CD4-positive, alpha-beta T cell treated with Interferon gamma for 1 hour (primary cell): Measurements from ENCODE around the gene NCBP3.

Experiments
- DNase-seq: peaks from one replicate; pipeline ENCODE4 v3.0.0-alpha.2; 2020

The NCBP3 gene, protein sequence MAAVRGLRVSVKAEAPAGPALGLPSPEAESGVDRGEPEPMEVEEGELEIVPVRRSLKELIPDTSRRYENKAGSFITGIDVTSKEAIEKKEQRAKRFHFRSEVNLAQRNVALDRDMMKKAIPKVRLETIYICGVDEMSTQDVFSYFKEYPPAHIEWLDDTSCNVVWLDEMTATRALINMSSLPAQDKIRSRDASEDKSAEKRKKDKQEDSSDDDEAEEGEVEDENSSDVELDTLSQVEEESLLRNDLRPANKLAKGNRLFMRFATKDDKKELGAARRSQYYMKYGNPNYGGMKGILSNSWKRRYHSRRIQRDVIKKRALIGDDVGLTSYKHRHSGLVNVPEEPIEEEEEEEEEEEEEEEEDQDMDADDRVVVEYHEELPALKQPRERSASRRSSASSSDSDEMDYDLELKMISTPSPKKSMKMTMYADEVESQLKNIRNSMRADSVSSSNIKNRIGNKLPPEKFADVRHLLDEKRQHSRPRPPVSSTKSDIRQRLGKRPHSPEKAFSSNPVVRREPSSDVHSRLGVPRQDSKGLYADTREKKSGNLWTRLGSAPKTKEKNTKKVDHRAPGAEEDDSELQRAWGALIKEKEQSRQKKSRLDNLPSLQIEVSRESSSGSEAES

DNA sequence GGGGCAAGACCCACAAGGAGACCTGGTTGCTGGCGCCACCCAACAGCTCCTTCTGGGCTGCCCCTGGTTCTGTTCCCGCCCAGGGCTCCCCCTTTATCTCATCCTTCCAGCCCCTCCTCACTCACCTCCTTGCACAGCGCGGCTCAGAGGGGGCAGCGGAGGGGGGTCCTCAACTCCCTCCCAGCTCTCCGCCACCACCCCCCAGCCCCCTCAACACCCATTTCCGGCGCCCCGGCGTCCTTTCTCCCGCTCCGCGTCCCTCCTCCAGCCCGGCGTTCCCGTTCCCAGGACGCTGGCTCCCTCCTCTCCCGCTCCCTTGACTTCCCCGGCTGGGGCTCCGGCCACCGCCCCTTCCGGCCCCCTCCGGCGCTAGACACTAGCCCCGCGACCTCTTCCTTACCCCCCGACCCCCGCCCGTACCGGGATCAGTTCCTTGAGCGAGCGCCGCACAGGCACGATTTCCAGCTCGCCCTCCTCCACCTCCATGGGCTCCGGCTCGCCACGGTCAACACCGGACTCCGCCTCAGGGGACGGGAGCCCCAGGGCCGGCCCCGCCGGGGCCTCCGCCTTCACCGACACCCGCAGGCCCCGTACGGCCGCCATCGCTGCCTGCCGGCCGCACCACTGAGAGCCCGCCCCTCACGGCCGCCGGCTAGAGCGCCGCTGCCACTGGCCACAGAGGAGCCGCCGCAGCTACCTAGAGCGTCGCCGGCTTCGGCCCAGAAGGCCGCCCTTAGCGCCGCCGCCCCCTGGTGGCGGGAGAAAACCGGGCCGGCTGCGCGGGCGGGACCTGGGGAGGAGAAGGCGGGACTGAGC, at the start of gene NCBP3:
TSS of gene NCBP3 (minus strand) at position 626 of the 816 bp plus-strand sequence. CDS start at position 603, 23 bp downstream.
- DNase-seq: peak; percentile 88

DNA sequence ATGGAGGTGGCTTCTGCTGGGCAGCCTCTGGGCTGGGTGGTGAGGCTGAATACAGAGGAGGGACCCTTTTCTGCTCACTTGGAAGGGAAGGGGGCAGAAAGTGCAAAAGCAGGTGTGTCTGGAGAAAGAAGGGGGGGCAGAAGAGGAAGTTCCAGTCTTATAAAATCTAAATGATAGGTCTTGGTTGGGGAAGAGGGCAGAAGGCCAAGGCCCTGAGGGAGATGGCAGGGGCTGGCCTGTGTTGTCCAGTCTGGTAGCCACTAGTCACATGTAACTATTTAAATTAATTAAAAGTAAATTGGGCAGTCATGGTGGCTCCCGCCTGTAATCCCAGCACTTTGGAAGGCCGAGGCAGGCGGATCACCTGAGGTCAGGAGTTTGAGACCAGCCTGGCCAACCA, 49.3 kb upstream of the NCBP3 start:
- no peak for DNase-seq

DNA sequence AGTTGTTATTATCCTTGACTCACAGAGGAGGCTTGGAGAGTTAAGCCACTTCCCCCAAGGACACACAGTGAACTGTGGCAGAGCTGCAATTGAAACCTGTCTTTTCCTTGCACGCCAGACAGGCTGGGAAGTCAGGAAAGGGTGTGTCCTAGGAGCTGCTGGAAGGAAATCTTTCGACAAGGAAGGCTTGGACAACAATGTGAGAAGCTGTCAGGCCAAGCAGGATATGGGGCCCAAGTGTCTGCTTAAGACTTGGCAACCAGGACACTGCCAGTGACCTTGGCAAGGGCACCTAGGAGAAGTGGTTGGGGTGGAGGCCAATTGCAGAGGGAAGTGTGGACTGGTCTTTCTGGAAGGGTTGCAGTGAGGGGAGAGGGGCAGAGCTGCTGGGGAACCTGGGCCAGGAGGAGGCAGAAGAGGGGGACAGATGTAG, 48.9 kb upstream of the NCBP3 start:
- DNase-seq: no peak

- DNase-seq: no peak
These were observed 48.1 kb upstream of the NCBP3 start for GRCh38 chr17:3894188-3894587.

DNA sequence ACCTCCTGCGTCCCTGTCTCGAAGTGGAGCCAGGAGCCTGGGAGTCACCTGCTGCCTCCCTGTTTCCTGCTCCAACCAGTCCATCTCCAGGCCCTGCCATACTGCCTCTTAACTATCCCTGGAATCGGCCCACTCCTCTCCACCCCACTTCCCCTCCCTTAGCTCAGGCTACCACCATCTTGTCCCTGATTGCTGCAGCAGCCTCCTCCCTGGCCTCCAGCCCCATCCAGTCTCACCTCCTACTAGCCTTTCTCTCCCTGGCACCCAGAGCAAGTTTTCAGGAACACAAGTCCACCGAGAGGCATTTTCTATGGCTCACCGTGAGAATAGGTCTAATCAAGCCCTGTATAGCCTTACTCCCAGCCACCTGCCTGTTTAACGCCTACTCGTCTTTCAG, 47.7 kb upstream of the NCBP3 start:
- no peak for DNase-seq

DNA sequence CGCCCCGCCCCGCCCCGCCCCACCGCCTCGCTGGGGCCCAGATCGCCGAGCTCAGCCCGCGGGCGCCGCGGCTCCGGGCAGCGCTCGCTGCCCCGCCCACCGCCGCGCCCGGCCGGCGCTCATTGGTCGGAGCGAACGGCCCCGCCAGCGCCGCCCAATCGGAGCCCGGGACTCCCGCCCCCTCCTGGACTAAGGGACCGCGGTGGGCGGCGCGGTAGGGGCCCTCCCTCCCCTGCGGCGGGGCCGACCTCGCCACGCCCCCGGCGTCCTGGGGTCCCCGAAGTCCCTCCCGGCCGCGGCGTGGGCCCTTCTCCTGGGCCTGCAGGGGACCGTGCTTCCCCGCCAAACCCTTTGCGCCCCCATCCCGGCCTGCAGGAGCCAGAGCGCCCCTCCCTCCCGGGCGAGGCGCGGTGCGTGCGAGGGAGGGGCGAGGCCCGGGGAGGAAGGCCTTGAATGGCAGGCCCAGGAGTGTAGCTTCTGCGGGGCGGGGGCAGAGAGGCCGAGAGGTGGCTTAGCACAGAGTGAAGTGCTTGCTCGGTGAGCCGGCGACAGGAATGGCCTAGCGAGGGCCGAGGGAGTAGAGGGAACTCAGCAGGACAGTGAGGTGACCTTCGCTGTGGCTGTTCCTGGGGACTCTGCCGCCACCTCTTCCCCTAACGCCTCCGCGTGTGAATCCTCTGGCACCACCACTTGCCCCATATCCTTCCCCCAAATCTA, 47.1 kb upstream of the NCBP3 start, which contains the start of gene CAMKK1:
TSS of gene CAMKK1 (minus strand) at position 51 of the 717 bp plus-strand sequence. CDS start 7,366 bp downstream, outside the sequence.
- DNase-seq: peak; percentile 87

DNA sequence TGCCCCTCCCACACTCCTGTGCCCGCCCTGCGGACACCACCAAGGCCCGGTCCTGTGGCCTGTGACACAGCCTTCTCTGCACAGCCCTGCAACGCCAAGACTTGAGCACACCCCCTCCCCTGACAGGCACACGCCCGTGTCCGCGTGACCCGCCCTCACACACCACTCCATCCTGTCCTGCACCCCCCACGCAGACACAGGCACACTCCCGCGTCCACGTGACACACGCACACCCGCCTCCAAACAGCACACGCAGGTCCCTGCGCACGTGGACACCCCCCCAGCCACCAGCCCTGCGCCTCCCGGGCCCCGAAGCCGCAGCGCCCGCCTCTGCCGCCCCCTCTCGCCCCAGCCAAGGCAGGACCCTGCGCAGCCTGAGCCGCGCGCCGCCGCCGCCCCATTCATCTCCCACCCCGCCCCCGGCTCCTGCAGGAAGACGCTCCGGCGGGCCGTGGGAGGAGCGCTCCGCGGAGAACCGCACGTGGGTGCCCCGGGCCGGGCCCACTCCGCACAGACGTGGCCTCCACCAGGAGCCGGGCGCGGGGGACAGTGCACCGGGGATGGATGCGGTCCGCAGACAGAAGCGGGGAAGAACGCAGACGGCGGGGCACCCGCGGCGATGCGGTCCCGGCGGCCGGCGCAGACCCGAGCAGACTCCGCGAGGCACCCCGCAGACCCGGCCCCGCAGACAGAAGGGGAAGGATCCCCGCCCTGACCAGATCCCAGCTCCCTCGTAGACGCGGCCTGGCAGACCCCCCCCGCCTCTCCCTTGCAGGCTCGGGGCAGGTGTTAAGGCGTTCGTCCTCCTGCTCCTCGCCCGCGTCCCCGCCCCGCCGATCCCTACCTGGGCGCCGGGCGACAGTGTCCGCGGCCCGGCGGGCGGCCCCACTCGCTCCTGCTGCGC, 46.3 kb upstream of the NCBP3 start:
- peak; percentile 87 for DNase-seq

DNA sequence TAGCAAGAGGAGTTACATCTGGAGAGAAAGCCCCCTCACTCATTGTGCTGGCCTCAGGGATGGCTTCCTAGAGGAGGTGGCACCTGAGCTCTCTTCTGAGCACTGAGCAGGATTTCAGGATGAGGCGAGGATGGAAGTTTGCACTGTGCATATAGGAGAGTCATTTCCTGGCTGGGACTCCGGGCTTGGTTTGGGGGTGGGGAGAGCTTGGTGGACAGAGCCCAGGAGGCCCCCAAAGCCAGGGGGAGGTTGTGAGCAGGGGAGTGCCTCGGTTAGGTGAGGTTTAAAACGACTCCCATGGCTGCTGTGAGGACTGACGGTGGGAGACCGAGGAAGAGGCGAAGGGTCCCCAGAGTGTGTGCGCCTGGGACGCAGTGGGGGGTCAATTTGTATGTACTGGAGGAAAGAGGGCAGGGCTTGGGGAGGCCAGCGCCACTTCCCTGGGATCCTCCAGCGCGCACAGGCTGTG, 45.6 kb upstream of the NCBP3 start:
- DNase-seq: no peak

GRCh38 chr17:3890878-3891219, 44.8 kb upstream of the NCBP3 start:
- DNase-seq: no peak

GRCh38 chr17:3890082-3890877, 44.2 kb upstream of the NCBP3 start:
- no peak for DNase-seq

- no peak for DNase-seq
These were observed 43.4 kb upstream of the NCBP3 start for GRCh38 chr17:3889325-3890012.

GRCh38 chr17:3888343-3889171, 42.5 kb upstream of the NCBP3 start:
- no peak for DNase-seq

DNA sequence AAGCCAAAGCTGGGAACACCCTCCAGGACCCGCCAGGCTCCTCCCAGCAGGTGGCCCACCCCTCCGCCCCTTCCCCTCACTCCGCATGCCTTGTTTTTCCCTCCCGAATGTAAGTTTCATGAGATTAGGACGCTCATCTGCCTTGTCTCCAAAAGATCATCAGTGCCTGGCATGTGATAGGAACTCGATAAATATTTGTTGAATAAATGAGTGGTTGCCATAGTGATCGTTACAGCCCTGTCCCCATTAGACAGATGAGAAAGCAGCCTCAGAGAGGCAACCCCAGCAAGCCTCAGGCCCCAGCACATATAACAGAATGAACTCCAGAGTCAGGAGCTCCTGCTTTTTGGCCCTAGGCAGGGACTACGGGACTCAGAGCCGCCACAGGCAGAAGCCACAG, 41.8 kb upstream of the NCBP3 start:
- DNase-seq: no peak

GRCh38 chr17:3887394-3887793, 41.3 kb upstream of the NCBP3 start:
- DNase-seq: no peak

- peak; percentile 45 for DNase-seq
These were observed 40.7 kb upstream of the NCBP3 start for GRCh38 chr17:3886776-3887175.

DNA sequence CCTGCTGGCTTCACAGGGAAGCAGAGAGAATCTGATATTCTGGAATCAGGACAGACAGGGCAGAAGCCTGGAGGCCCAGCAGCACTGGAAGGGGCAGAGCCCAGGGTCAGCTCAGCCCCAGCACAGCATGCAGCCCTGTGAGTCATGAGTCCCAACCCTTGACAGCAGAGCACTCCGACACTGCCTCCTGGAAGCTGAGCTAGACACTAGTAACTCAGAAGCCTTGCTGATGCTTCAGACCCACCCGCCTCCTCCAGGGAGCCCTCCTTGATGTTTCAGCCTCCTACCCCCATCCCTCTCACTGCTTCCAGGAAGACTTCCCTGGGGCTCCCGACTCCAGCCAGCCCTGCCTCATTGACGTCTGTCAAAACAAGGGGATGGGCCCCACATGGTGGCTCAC, 39.9 kb upstream of the NCBP3 start:
- DNase-seq: no peak

GRCh38 chr17:3885271-3885670, 39.2 kb upstream of the NCBP3 start:
- no peak for DNase-seq

GRCh38 chr17:3884188-3884587, 38.1 kb upstream of the NCBP3 start:
- no peak for DNase-seq

GRCh38 chr17:3882276-3882675, 36.2 kb upstream of the NCBP3 start:
- DNase-seq: no peak
